Purkinje cell (primary cell): ENCODE results near the gene ATXN8OS. TPM values are rescaled to one million over a fixed set of nuclear protein-coding genes. Genes with fewer than 3 reads are reported as not detected.

Experiments used
- polyA plus RNA-seq: library from polyadenylated mRNA; unstranded; fragments of >200 nt; fragmentation: Nextera tagmentation; gene quantifications from 2 replicates; pipeline ENCODE4 v1.2.1, GENCODE V29; 2014

ATXN8OS gene
- polyA plus RNA-seq: 15.0 and 25.1 TPM in 2 replicates

GRCh38 chr13:70107498-70108281 lies at the start of gene ATXN8OS:
Gene ATXN8OS, plus strand, starts transcription at chr13:70107826.

GRCh38 chr13:70108356-70109105 lies 905 bp downstream of the ATXN8OS start, which contains the start of gene KLHL1:
Gene KLHL1, minus strand, starts transcription at chr13:70108452. Its CDS starts 753 bp downstream, at chr13:70107699.

Other genes starting within 250 kb of the ATXN8OS start
- gene KLHL1, start 626 bp downstream of the ATXN8OS start, polyA plus RNA-seq: 191 and 212 TPM in 2 replicates